ENCODE data around the gene SGO2.
A peak's percentile ranks its signal among the peaks of the same experiment; 100 is the strongest.

SGO2 gene

GRCh38 chr2:200616656-200617055, 90.6 kb downstream of the SGO2 start:
- H3K4me3 Mint-ChIP-seq, result no peak overlapping the region
- TF ChIP-seq, protein P1, sequence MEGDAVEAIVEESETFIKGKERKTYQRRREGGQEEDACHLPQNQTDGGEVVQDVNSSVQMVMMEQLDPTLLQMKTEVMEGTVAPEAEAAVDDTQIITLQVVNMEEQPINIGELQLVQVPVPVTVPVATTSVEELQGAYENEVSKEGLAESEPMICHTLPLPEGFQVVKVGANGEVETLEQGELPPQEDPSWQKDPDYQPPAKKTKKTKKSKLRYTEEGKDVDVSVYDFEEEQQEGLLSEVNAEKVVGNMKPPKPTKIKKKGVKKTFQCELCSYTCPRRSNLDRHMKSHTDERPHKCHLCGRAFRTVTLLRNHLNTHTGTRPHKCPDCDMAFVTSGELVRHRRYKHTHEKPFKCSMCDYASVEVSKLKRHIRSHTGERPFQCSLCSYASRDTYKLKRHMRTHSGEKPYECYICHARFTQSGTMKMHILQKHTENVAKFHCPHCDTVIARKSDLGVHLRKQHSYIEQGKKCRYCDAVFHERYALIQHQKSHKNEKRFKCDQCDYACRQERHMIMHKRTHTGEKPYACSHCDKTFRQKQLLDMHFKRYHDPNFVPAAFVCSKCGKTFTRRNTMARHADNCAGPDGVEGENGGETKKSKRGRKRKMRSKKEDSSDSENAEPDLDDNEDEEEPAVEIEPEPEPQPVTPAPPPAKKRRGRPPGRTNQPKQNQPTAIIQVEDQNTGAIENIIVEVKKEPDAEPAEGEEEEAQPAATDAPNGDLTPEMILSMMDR (IDR thresholded peaks at IDR 0.05; ENCODE audit: unreplicated experiment in 3 of 3), result no peak
- H3K4me1 Mint-ChIP-seq, result peaks cover 26% of the 10 kb centered on the region
- no peak overlapping the region for H3K27ac Mint-ChIP-seq
- no peaks in the 10 kb centered on the region for H3K9me3 Mint-ChIP-seq
- peaks cover 13% of the 10 kb centered on the region for H3K27me3 Mint-ChIP-seq (ENCODE audit: low read depth)
- no peaks in the 10 kb centered on the region for H3K36me3 Mint-ChIP-seq (ENCODE audit: low read depth)

GRCh38 chr2:200617156-200618053, 91.4 kb downstream of the SGO2 start:
- H3K9me3 Mint-ChIP-seq, result no peaks in the 10 kb centered on the region
- no peak overlapping the region for H3K4me3 Mint-ChIP-seq
- peaks cover 10% of the 10 kb centered on the region for H3K27me3 Mint-ChIP-seq (ENCODE audit: low read depth)
- TF ChIP-seq, protein P1 (IDR thresholded peaks at IDR 0.05; ENCODE audit: unreplicated experiment in 3 of 3), result no peak
- peaks cover 26% of the 10 kb centered on the region for H3K4me1 Mint-ChIP-seq
- no peak overlapping the region for H3K27ac Mint-ChIP-seq
- H3K36me3 Mint-ChIP-seq (ENCODE audit: low read depth), result no peaks in the 10 kb centered on the region

DNA sequence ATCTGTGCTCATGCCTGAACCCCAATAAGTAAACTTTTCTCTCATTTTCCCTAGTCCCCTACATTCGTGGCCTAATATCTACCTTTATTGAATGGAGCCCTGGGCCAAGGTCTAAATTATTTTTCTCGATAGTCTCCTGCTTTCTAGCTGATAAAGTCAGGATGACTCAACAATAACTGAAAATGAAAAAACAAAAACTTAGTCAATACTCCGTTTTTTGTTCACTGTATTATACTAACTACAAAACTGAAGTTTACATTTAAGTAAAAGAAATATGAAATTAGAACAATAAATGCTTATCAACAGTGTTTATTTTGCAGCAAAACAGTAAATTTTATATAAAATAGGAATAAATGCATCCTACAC, 92.0 kb downstream of the SGO2 start:
- peaks cover 26% of the 10 kb centered on the region for H3K4me1 Mint-ChIP-seq
- no peaks in the 10 kb centered on the region for H3K9me3 Mint-ChIP-seq
- H3K4me3 Mint-ChIP-seq, result no peak overlapping the region
- H3K27me3 Mint-ChIP-seq (ENCODE audit: low read depth), result peaks cover 6% of the 10 kb centered on the region
- no peak overlapping the region for H3K27ac Mint-ChIP-seq
- TF ChIP-seq, protein P1 (IDR thresholded peaks at IDR 0.05; ENCODE audit: unreplicated experiment in 3 of 3), result no peak
- no peaks in the 10 kb centered on the region for H3K36me3 Mint-ChIP-seq (ENCODE audit: low read depth)

DNA sequence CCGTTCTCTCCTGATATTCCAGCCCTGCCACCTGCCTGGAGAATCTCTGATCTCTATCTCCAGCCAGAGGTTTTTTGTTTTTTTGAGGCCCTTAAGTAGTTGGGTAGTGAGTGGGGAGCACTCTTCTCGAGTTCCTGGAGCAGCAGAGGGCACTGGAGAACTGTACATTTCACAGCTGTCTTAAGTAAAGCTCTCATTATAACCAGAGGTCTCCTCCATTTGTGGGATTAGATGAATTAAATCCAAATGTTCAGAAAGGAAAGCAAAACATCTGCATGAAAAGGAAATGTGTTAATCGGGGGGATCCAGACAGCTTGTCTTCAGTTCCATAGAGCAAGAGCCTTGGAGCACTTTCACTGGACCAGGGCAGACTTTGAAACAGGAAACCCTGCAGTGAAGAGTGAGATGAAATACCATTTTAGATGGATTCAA, 92.6 kb downstream of the SGO2 start:
- Mint-ChIP-seq H3K4me3 (no peak overlapping the region), H3K9me3 (no peaks in the 10 kb centered on the region), H3K4me1 (peaks cover 26% of the 10 kb centered on the region), H3K27ac (peak overlapping the region in 2 of 3 experiments; percentile 14 to 32), H3K27me3 (ENCODE audit: low read depth) (peaks cover 6% of the 10 kb centered on the region), H3K36me3 (ENCODE audit: low read depth) (no peaks in the 10 kb centered on the region)
- TF ChIP-seq, protein P1 (IDR thresholded peaks at IDR 0.05; ENCODE audit: unreplicated experiment in 3 of 3), result no peak

GRCh38 chr2:200619279-200619678, 93.3 kb downstream of the SGO2 start:
- Mint-ChIP-seq H3K4me1 (peaks cover 26% of the 10 kb centered on the region), H3K9me3 (no peaks in the 10 kb centered on the region), H3K27me3 (ENCODE audit: low read depth) (peaks cover 6% of the 10 kb centered on the region), H3K36me3 (ENCODE audit: low read depth) (no peaks in the 10 kb centered on the region), H3K4me3 (no peak overlapping the region), H3K27ac (peak overlapping the region in 1 of 3 experiments; percentile 32)
- TF ChIP-seq, protein P1 (IDR thresholded peaks at IDR 0.05; ENCODE audit: unreplicated experiment in 3 of 3), result no peak
